ENCODE data around the gene KIF26B. TPM values are rescaled to one million over a fixed set of nuclear protein-coding genes. Genes with fewer than 3 reads are reported as not detected.

KIF26B gene
- total RNA-seq, 1 donor from 2014 or later, result 0.32 TPM

DNA sequence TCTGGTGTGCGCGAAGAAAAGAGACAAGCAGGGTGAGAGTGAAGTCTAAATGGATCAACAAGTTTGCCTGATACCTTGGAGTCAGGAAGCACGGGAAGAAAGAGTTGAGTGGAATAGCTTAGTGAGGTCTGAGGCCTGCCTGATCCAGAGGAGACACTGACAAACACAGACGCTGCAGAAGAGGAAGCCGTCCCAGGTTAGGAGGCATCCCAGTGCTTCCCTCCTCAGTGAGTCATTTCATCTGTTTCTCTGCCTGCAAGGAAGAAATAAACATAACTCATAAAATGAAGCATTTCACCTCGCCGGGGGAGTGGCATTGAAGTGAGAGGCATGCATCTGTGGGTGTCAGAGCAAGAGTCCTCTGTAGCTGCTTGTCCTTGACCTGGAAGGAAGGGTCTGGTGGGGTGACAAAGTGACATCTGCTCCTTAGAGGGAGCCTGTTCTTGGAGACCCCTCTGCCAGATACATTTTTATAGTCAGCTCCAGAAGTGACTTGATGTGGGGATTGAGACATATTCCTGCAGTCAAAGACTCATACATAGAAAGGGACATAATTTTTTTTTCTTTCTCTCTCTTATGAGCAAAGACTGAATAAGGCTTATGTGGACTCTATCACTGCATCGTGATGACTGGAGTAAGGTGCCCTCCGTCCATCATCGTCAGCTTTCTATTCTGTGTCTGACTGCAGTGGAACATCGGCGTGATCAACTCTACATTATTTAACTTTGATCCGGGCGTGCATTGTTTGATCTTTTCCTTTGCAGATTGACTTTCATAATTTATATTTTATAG is 256.7 kb downstream of the KIF26B start:
- DNase-seq (ENCODE audit: low spot score), result no peak

DNA sequence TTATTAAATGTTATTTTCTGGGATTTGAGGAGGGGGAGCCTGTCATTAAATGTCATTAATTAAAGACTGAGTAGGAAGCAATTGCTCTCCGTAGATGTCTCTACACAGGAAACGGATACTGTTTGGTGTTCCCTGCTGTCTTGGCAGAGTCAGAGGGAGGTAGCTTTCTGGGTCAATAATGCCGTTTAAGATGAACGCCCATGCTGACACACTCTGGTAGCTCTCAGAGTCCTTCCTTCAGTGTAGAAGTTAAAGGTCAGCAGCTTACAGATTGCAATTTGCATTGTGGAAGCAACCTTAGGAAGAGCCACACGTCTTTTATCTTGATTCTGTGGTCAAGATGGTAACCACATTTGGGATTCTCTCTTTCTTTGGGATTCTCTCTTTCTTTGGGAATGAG is 257.5 kb downstream of the KIF26B start:
- no peak for DNase-seq (ENCODE audit: low spot score)

DNA sequence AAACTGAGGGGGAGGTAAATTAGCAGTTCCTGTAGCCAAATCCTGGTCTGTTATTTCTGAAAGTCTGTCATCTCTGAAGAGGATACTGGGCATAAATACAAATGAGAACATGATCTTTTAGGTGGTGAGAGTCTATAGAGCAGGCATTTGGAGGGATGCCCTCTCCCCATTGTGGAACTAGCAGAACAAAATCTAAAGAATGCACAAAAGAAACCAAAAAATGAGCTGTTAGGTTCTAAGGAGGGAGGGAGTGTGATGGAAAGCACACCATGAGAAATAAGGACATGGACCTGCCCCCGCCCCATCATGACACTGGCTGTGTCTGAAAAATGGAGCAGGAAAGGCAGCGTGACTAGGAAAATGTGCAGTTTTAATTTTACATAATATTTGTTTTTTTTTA is 262.0 kb downstream of the KIF26B start:
- DNase-seq (ENCODE audit: low spot score), result no peak

DNA sequence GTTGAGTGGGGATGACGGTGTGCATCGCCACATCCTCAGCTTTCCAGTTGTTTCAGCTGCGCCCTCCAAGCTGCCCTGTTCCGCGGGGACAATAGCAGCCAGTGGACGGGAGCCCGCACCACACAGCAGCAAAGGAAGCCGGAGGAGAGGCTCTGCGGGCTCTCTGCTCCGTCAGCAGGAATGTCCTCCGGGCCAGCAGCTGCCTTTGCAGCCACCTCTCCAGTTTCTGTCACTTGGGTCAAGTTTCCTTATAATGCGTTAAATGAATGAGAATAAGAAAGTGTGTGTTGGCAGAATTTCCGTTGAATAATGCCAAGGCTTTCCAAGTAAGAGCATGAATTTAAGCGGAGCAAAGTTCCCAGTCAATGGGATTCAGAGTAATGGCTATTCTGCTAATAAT is 263.3 kb downstream of the KIF26B start:
- DNase-seq (ENCODE audit: low spot score), result no peak

DNA sequence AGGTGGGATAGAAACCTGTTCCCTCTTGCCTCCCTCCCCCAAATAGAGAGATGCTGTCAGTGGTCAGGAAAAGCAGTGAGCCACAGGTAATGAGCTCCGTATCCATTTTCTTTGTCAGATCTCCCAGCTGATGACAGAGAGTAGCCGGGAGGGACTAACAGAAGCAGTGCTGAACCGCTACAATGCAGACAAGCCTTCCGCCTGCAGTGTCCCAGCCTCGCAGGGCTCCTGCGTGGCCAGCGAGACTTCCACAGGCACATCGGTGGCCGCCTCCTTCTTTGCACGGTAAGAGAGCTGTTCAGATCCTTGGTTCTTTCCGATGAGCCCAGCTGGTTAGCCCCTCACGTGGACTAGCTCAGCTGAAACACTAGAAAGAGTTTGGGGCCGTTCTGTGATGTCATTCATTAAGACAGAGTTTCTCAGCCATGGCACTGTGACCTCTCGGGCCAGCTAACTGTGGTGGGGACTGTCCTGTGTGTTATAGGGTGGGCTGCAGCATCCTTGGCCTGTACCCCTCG is 264.7 kb downstream of the KIF26B start:
- no peak for DNase-seq (ENCODE audit: low spot score)

DNA sequence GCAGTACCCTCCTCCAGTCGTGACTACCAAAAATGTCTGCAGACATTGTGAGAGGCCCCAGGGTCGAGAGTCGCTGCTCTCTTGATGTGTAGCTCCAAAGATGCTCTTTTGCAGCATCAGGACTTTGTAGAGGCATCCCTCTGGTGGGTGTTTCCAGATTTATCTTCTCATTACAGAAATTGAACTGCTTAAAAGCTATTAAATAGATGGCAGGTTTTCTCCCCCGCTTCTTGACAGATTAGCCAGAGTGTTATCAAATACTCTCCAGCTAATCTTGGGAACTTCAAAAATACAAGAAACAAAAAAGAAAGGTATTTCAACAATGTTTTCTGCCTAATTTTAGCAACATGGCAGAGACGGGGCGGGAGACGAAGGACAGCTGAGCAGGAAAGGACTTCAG is 265.2 kb downstream of the KIF26B start:
- DNase-seq (ENCODE audit: low spot score), result no peak

DNA sequence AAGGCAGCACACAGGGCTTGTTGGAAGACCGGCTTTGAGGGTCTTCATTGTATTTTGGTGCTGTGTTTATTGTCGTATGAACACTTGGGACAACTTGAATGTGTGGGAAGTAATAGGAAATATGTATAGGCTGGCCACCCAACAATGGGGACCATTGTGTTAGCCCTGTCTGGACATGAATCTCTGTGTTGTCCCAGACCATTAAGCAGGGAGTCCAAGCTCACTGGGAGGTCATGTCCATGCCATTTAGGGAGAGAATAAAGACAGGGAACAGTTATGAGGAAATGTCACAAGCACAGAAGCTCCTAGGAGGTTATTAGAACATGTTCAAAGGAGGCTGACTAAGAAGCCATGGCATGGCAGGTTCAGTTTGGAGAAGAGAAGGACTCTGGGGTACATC is 266.1 kb downstream of the KIF26B start:
- DNase-seq (ENCODE audit: low spot score), result no peak

DNA sequence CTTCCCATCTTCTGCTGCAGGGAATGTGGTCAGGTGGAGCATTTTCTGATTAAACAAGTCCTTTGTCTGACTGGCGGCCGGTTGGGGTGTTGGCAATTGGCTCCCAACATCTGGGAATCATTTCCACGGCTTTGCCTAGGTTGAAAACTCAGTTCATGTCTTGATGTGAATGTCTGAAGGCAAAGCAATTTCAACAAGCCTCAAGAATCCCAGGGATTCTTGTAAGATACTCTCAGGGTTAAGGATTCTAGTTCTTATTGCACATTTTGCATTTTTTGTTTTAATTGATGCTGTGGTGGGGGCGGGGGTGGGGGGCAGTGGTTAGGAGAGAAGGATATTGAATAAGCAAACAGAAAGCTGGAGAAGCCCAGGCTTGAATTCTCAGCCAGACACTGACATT is 273.9 kb downstream of the KIF26B start:
- no peak for DNase-seq (ENCODE audit: low spot score)

DNA sequence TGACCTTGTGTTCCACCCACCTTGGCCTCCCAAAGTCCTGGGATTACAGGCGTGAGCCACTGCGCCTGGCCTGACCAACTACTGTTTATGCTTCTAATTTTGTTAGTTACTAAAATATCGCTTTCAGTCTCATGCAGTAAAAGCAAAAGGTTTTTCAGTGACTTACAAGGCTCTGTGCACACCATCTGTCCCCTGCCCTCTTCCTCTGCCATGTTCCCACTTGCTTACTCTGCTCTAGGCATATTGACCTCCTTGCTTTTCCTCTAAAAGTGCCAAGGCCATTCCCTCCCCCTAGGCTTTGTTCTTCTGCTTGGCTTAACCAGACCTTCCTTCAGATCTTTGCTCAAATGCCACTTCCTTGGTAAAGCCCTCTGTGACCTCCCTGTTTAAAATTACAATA is 276.9 kb downstream of the KIF26B start:
- DNase-seq (ENCODE audit: low spot score), result no peak

DNA sequence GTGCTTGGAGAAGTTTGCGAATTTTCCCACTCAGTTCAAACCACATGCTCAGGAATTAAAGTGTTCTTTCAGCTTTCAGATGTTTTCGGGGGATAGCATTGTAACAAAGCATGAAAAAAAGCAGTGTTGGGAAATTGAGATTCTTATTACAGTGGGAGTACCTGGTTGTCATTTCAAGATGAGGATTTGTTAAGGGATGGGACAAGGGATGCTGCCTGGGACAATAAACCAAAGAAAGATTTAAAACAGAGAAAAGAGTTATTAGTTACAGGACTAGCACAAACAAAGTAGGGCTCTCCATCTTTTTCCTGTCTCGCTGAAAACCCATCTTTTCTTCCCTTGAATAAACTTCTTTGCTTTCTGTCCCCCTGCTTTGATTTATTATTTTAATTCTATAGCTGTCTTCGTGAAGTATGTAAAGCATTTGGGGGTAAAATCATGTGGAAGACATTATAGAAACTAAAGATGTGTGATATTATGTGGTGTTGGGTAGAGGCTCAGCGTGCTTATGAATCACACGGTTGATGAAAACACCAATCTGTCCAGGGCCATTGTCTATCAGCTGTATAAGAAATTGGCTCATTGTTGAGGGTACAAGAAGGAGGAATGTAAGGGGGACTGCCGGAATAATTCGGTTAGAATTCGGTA is 277.6 kb downstream of the KIF26B start:
- DNase-seq (ENCODE audit: low spot score), result no peak

DNA sequence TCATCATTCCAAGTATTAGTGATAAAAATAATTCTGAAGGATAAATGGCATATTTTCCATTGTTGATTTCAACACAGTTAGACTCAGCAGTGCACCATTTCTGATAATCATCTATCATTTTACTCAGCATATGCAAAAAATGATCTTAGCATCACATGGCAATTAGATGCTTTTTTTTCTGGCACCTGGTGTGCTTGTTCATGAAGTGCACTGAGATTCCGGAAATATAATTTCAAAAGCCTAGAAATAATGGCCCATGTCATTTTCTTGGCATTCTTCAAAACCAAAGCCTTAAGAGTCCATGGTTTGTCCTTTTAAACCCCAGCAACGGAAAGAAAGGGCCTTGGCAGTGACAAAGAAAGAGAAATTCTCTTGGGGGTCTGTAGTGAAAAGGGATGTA is 278.8 kb downstream of the KIF26B start:
- DNase-seq (ENCODE audit: low spot score), result no peak

DNA sequence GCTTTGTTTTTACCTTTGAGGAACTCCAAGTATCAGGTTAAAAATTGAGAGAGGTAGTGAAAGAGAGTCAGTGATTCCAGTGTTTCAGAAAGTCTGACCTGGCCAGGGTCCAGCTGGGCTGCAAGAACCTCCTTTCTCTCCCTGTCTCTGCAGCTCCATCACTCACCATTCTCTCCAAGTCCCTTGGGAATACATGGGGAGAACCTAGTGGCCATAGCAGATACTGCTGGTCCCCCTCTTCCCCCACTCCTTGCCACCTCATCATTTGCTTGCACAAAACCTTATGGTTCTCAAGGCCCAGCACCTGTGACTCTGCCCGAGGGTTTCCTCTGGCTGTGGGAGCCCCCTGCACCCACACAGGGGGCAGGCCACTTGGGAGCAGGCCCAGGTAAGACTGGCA is 279.5 kb downstream of the KIF26B start:
- DNase-seq (ENCODE audit: low spot score), result no peak

DNA sequence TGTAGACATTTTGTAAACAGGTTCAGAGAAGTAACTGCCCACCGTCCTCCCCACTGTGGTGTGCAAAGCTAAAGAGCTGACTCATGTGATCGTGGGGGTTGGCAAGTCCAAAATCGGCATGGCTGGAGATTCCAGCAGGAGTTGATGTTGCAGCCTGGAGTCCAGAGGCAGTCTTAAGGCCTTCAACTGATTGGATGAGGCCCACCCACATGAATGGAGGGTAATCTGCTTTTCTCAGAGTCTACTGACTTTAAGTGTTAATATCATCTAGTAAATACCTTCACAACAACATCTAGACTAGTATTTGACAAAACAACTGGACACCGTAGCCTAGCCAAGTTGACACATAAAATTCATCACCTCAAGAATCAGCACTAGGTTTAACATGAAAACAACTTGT is 281.6 kb downstream of the KIF26B start:
- DNase-seq (ENCODE audit: low spot score), result no peak

DNA sequence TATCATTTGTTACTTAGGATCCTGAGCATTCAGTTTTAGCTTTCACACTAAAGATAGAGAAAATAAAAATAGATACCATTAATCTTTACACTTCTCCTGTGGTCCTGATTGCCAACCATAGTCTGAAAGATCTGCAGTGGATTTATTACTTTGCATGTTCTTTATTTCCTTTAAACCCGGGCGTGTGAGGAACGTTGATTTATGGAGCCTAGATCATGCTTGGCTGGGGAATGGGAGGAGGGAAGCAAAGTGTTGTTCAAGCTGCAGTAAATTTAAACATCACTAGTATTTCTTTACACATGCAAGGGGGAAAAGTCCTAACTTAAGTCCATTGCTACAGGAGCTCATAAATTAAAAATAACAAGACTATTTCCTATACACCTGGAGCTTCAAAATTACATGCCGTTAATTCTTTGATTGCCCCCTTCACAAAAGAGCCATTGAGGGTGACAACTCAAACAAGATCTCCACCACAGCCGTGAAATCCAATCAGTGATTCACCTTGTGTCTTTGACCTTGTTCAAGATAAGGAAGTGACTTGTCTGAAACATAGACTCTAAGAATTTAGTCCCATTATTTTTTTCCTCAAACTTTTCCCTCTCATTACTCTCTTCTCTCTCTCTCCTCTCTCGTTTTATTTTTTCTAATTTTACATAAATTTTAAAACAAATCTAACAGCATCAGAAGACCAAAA is 282.7 kb downstream of the KIF26B start:
- no peak for DNase-seq (ENCODE audit: low spot score)

DNA sequence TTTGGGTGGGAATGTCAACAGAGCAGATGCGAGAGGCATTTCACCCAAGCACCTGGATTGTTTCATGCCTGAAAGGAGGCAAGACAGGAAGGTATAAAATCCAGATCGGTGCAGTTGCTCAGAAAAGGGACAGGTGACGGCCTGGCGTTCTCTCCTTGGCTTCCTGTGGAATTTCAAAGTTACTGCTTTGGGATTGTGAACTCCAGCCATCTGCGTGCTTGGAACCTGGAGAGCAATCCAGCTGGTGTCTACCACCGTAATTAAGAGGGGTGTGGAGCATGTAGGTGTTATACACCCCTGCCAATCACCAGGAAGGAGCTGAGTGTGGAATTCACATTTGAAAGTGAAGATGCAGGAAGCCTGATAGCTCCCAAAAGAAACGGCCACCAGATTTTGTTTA is 286.1 kb downstream of the KIF26B start:
- no peak for DNase-seq (ENCODE audit: low spot score)

DNA sequence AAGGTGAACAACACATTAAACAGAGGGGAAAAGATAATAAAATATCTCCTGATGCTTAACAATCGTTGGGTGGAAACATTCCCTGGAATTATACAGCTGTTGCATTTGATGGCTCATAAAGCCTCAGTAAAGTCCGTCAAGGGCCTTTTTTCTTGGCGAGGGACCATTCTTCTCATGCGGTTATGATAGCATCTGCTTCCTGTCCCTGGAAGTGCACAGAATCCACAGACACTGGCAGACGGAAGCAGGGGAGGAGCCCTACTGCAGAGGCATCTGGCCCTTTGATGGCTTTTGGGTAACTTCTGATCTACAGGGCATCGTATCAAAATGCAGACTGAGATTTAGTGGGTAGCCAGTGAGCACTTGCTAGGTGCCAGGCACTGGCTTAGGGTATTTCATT is 286.9 kb downstream of the KIF26B start:
- no peak for DNase-seq (ENCODE audit: low spot score)

DNA sequence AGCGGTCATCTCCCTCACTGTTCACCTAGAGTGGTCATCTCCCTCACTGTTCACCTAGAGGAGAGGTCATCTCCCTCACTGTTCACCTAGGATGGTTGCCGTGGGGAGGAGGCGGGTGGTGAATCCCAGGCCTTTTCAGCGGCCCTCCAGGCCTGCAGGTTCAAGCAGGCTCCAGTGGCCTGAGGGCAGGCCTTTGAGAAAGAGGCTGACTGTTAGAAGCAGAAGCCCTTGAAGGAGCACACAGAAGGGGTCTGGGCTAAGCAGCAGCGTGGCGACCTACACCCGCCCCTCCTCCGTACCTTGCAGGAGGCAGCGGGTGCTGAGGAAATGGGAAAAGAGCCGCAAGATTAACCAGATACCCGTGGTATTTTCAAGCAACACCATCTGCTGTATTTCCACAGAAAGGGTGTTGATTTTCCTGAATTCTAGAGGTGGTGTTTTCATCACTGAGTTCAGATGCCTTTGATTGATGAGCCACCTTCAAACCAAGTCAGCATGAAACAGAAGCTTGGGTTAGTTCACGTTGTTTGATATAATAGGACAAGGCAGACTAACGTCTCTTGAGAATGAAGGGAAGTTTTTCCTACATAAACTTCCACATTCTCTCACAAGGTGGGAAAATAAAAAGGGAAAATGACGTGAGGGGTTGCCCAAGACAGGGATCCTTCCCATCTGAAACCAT is 289.5 kb downstream of the KIF26B start:
- DNase-seq (ENCODE audit: low spot score), result no peak

DNA sequence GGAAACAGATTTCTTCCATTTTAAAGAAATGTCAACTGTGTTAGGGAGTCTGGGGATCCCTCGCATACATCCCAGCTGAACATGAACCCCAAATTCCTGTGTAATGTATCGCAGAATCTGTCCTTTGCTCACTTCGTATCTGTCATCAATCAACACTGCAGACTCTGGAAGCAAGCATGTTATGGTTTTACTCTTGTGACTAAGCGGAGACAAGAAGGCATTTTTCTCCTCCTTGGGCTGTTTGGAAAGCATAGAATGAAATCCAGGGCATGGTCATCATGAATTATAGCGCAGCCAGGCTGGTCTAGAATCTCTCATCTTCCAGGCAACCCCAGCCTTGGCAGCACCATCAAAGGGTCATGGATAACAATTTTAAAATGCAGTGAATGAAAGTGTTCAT is 290.2 kb downstream of the KIF26B start:
- no peak for DNase-seq (ENCODE audit: low spot score)

DNA sequence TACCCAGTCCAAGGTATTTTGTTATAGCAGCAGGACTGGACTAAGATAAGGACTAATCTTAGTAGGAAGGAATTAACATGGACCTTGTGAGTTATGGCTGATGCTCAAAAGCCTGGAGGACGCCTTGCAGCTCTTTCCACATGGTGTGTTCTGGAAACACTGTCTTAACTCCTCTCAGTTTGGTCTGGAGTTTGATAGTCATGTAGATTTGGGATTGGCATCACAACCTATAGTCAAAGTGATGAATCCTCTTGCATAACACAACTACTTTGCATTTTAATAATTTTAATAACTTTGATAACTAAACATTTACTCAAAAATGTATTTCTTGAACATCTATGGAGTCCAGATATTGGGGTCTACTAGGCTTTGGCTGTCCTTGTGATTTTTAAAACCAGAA is 293.7 kb downstream of the KIF26B start:
- no peak for DNase-seq (ENCODE audit: low spot score)

DNA sequence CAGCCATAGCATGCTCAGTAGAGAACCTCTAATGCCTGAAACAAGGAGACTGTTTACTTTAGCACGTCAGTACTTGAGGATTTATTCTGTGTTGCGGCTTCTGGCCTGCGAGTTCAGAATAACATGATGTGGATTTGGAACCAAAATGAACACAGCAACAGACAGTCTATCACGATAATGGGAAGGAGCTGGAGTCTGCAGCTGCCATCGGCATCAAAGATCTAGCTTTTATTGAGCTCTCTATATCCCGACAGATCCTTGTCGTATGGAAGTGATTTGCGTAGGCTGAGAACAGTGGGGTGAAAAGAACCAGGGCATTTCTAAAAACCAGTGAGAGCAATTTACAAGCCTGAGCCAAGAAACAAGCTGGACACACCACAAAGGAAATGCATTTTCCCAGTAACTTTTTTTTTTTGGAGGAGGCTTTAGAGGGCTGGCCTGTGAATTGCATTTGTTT is 294.2 kb downstream of the KIF26B start:
- no peak for DNase-seq (ENCODE audit: low spot score)

DNA sequence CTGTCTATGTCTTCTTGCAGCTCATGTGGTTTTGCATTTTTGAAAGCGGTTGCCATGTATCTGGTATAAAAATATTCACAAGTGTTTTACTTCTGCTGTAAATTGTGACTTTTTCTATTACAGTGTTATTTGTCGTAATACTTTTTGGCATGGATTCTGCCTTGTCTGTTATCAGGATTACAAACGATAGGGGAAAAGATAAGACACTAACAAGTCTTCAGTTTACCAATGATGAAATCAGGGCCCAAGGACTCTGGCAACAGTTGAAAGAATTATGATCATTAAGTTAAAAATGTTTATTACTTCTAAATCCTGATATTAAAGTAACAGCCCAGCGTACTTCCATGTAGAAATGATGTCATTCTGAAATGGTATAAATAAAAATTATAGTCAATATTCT is 298.8 kb downstream of the KIF26B start:
- no peak for DNase-seq (ENCODE audit: low spot score)

DNA sequence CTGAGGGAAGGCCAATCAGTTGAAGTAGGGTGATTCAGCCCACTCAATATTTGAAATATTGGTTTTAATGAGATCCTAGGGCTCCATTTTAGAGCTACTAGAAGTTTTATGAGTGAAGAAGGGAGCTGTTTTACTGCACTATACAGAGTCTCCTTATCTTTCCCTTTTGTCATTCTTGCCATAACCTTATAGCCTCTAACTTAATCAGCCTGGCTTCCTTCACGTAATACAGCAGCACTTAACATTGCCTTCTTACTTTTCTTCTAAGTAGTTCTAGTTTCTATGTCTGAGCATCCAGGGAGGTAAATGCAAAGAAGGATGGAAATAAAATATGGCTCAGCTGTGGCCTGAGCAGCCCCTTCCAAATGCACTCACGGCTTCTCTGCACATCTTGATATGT is 299.3 kb downstream of the KIF26B start:
- no peak for DNase-seq (ENCODE audit: low spot score)
